Measurements from ENCODE around the gene PLPP7. TPM values are rescaled to one million over a fixed set of nuclear protein-coding genes. Genes with fewer than 3 reads are reported as not detected.

The PLPP7 gene
- total RNA-seq, 1 donor from 2014 or later: 3.6 TPM

DNA sequence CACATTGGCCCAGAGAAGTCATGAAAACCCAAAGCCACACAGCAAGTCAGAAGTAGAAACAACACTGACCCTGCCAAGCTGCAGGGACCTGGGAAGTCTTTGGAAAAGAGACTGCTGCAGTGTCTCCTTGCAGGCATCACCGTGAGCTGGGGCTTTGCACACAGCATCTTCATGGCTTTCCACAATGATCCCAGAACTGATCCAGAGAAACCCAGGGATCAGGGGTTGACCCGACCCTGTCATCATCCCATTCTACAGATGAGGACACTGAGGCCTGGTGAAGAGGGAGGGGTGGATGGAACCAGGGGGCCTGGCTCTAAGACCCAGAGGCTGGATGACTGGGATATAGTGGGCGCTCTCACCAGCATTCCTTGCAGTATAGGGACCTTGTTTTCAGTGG is 8.9 kb upstream of the PLPP7 start:
- no peak for DNase-seq (ENCODE audit: low read depth, low spot score)

GRCh38 chr9:131281119-131281965 is 8.2 kb upstream of the PLPP7 start:
- no peak for DNase-seq (ENCODE audit: low read depth, low spot score)

GRCh38 chr9:131282175-131282574 is 7.3 kb upstream of the PLPP7 start:
- DNase-seq (ENCODE audit: low read depth, low spot score): no peak

DNA sequence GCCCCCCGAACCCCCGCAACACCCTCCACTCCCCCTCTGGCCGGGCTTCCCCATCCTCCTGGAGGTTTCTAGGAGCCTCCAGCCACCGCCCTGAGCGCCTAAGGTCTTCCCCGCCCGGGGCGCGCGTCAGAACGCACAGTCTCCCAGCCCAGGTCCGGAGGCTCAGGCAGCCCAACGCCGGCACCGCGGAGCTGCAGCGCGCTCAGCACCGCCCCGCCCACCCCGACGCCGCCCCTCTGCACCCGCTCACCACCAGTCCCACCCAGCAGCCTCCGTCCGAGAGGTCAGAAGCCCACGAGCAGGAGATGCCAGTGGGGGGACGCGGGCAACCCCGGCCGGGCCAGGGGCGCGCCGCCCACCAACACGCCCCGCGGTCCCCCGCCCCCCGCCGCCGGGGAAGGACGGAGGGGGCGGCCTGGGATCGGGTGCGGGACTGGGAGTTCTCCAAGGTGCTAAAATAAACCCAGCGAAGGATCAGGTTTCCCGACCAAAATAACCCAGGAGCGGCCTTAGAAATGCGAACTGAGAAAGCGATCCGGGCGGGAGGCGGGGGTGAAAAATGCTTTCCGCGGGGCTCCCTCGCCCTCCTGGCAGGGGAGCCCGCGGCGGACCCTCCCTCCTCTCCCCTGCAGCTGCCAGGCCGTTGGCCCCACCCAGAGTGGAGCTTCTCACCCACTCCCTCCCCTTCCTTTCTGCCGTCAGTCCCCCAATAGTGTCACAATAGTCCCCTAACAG is 6.7 kb upstream of the PLPP7 start:
- DNase-seq (ENCODE audit: low read depth, low spot score): no peak

- no peak for DNase-seq (ENCODE audit: low read depth, low spot score)
These were observed 4.7 kb upstream of the PLPP7 start for GRCh38 chr9:131284856-131285255.

DNA sequence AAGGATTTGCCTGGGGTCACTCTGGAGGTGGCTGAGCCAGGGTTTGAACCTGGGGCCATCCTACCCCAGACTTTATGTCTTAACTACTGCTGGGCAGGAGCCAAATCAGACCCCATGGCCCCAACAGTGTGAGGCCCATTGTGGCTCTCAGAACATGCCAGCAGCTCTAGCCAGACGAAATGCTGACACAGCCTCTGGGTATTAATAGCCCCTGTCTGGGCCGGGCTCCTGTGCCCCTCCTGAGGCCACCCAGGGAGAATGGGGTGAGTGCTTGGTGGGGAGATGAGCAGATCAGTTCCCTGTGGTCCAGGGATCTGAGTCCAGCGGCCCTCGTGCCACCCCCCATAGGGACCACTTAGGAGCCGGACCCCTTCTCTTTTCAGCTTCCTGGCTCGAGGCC is 2.2 kb upstream of the PLPP7 start:
- DNase-seq (ENCODE audit: low read depth, low spot score): no peak

GRCh38 chr9:131288217-131288616 is 1.3 kb upstream of the PLPP7 start:
- DNase-seq (ENCODE audit: low read depth, low spot score): no peak

GRCh38 chr9:131290036-131290766 is 678 bp downstream of the PLPP7 start:
- no peak for DNase-seq (ENCODE audit: low read depth, low spot score)

DNA sequence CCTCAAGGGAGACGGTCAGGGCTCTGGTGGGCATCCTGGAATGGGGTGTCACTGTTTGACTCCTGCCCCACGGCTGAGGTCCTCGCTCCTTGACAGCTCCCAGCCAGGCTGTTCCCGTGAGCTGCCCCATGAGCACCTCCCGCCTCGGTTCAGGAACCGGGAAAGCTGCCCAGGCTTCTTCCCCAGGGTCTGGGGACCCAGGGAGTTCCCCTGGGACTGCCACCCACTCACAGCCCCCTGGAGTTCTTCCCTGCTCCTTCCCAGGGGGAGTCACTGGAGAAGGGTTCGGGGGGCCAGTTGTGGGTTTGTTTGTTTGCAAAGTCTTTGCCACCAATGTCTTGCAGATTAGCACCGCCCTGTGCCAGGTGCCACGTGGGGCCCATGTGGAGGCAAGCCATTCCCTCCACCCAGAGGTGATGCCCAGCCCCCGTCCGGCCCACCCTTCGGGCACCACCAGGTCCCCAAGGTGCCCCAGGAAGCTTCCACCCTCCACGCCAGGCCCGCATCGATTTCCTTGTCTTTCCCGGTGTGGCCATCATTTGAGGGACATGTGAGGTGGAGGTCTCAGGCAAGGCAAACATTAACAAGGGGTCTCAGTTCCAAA is 1.3 kb downstream of the PLPP7 start:
- DNase-seq (ENCODE audit: low read depth, low spot score): no peak

DNA sequence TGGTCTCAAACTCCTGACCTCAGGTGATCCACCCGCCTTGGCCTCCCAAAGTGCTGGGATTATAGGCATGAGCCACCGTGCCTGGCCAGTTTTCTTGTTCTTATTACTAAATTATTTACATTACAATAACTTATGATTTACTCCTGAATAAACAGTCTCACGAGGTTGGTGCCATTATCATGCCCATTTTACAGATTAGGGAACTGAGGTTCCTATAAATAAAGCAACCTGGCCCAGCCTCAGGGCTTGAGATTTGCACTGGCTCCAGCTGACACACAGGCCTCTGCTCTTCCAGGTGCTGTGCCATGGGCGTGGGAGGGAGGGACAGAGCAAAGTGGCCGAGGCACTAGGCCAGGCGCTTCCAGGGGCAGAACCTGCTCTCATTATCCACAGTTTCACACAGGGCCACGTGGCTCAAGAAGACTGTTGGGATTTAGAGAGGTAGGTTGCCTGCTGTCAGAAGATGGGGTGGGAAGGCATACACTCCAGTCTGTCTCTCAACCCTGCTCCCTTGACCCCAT is 2.3 kb downstream of the PLPP7 start:
- no peak for DNase-seq (ENCODE audit: low read depth, low spot score)

DNA sequence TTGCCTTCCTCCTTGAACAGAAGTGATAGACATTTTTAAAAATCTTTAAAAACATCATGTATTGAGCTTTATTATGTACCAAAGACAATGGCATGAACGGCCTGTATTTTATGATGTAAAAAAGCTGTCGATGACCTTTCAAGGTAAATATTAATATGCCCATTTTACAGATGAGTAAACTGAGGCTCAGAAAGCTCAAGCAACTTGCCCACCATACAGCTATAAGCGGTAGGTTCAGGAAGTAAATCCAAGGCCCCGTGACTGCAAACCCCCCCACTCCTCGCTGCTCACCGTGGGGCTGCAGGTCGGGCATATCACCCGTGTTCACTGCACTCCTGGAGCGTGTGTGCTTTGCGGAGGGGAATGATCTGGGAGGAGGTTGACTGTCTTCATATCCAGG is 3.4 kb downstream of the PLPP7 start:
- DNase-seq (ENCODE audit: low read depth, low spot score): no peak

DNA sequence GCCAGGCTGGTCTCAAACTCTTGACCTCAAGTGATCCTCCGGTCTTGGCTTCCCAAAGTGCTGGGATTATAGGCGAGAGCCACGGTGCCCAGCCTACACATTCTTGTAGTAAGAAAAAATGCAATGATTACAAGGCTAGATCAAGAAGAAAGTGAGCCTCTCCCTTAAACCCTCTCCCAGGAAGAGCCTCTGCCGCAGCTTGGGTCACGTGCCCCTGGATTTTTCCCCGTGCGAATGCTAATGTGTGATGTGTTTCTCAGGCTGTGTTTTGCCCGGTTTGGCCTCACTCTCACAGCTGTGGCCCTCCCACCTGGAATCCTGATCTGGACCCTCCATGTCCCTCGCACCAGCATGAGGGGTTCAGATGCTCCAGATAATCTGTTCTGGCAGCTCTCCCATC is 6.9 kb downstream of the PLPP7 start:
- DNase-seq (ENCODE audit: low read depth, low spot score): no peak

- DNase-seq (ENCODE audit: low read depth, low spot score): no peak
These were observed 7.5 kb downstream of the PLPP7 start for GRCh38 chr9:131296906-131297500.

GRCh38 chr9:131297903-131298302 is 8.4 kb downstream of the PLPP7 start:
- DNase-seq (ENCODE audit: low read depth, low spot score): no peak

DNA sequence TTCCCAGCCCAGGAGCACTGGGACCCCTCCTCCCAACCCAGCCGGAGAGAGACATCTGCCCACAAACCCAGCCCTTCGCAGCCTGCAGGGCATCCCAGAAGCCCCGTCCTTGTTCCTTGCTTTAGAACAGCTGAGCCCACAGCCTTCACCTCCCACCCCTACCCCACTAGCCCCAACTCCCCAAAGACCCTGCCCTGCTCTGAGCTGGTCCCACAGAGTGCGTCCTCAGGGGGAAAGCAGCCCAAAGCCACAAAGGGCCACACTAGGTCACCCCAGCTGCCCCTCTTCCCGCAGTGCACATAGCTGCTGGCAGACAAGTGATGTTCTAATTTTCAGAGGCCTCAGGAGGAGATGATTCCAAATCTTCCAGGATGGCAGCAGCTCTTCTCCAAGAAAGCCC is 8.8 kb downstream of the PLPP7 start:
- DNase-seq (ENCODE audit: low read depth, low spot score): no peak

DNA sequence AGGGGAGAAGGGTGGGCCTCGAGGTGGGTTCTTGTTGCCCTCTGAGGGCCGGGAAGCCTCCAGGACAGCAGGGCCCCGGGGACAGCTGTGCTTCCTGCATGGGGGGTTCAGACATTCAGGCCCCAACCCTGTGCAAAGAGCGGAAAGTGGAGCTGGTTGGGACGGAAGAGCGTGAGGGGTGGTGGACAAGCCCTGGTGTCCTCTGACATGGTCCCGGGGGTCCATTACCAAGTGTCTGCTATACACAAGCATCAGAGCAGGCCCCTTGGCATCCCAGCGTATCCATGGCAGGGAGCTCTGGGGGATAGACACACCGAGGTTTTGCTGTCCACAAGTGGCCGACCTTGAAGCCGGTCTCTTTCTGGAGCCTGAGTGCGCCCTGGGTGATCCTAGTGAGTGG is 9.3 kb downstream of the PLPP7 start:
- DNase-seq (ENCODE audit: low read depth, low spot score): no peak

DNA sequence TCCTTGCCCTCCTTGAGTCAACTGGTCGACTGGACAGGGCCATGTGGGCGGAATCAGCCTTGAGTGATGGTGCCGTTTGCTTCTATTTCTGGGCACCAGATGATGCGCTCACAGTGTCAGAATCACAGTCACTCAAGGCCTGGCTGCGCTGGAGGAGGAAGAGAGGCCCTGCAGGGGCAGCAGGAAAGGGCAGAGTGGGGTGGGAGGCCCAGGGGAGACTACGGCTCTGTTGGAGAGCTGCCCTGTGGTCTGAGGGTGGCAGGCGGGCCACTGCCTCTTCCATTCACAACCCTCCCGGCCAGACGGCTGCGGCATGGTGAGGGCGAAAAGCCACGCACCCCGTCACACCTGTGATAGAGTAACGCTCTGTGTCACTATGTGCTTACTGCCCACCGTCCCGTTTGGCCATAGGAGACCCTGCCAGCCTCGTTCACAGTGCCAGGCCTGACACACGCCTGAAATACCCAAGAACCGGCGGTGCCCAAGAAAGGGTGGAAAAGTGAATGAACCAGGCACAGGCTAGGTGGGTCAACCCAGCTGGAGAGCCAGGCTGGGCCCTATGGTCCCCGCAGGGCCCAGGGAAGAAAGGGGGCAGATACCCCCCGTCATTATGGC is 9.9 kb downstream of the PLPP7 start:
- DNase-seq (ENCODE audit: low read depth, low spot score): no peak

DNA sequence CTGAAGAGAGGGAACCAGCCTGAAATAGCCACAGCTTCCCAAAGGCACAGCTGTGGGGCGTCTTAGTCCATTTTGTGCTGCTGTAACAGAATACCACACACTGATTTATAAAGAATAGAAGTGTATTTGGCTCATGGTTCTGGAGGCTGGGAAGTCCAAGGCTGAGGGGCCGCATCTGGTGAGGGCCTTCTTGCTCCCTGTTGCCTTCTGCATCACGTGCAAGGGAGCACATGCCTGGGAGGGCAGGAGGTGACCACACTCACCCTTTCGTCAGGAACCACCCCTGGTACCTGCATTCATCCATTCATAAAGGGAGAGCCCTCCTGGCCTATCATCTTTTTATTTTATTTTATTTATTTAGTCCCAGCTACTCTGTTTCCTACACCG is 10.4 kb downstream of the PLPP7 start:
- DNase-seq (ENCODE audit: low read depth, low spot score): no peak

GRCh38 chr9:131300444-131300843 is 10.9 kb downstream of the PLPP7 start:
- DNase-seq (ENCODE audit: low read depth, low spot score): no peak

DNA sequence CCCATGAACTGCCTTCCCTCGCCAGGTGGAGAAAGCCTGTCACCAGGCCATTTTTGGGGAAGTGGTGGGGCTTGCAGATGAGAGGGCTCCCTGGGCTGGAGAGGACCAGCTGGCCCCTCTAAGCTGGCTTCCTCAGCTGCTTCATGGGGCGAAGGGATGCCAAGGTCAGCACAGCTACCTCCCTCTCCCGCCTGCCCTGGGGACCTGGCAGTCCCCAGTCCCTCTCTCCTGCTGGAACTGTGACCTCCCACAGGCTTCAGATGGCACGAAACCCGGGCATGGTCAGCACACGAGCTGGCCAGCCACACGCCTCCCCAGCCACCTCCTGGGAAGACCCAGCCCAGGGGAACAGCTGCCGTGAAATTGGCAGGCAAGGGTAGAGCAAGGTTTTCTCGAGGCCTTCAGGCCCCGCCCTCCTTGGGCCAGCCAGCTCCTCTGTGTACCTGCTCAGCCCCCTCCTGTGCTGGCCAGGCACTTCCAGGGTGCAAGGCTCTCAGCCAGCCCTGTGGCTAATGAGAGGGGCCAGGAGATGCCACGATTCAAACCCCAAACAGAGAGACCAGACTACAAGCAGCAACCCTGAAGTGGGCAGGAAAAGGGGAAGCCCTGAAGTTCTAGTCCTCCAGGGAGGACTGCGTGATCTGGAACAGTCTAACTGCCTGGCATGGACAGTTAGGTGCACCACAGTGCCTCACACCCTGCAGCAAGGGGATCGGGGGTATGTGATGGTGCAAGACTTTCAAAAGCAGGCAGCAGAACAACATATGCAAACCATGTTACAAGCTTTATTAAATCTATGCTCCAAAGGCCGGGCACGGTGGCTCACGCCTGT is 12.9 kb downstream of the PLPP7 start:
- no peak for DNase-seq (ENCODE audit: low read depth, low spot score)
